GM12891 (cell line): ENCODE data around the gene HAPSTR1.

Experiments used
- POLR2A ChIP-seq: IDR thresholded peaks from 2 replicates; pipeline ENCODE4 v1.6.1; 2011; ENCODE audit warnings: low read depth, low read length, control low read depth
- POLR2AphosphoS5 ChIP-seq: IDR thresholded peaks from 2 replicates; pipeline ENCODE4 v1.6.1; 2011; ENCODE audit warnings: low read depth, low read length, control low read depth
- SPI1 ChIP-seq: IDR thresholded peaks from 2 replicates; pipeline ENCODE4 v1.6.1; 2011; ENCODE audit warnings: low read depth, low read length, control low read depth

- TF ChIP-seq SPI1: no peak
- TF ChIP-seq POLR2A: no peak
- no peak for TF ChIP-seq POLR2AphosphoS5
Observed at GRCh38 chr16:9042533-9042932, 48.9 kb upstream of the HAPSTR1 start.
